GM18505 (cell line): ENCODE measurements around the gene GIPR.
A peak's percentile ranks its signal among the peaks of the same experiment; 100 is the strongest.

Experiments used
- ATAC-seq: cut with Tn5 transposase; IDR thresholded peaks from one replicate; pipeline ENCODE4 v1.9.1; 2021; ENCODE audit not compliant: unreplicated experiment
- POLR2A ChIP-seq: IDR thresholded peaks from 4 replicates; pipeline ENCODE4 v1.6.1; 2011; ENCODE audit warnings: borderline replicate concordance; ENCODE audit not compliant: insufficient read depth, insufficient read length; ENCODE audit errors: extremely low read depth

Gene GIPR

GRCh38 chr19:45641274-45642105, 26.5 kb upstream of the GIPR start:
- peak; percentile 36 for ATAC-seq
- TF ChIP-seq POLR2A = peak; percentile 63

- no peak for ATAC-seq
- no peak for TF ChIP-seq POLR2A
Observed at GRCh38 chr19:45643024-45643926, 24.7 kb upstream of the GIPR start.

GRCh38 chr19:45643927-45644771, 23.9 kb upstream of the GIPR start:
- no peak for ATAC-seq
- no peak for TF ChIP-seq POLR2A

GRCh38 chr19:45645068-45645630, 22.9 kb upstream of the GIPR start:
- no peak for ATAC-seq
- no peak for TF ChIP-seq POLR2A

GRCh38 chr19:45645631-45646344, 22.2 kb upstream of the GIPR start:
- TF ChIP-seq POLR2A = no peak

GRCh38 chr19:45646345-45646698, 21.7 kb upstream of the GIPR start:
- TF ChIP-seq POLR2A = no peak
- ATAC-seq = no peak

More at GRCh38 chr19:45645631-45646344, 22.2 kb upstream of the GIPR start:
- no peak for ATAC-seq

GRCh38 chr19:45650722-45651121, 17.3 kb upstream of the GIPR start:
- no peak for ATAC-seq
- TF ChIP-seq POLR2A = no peak

GRCh38 chr19:45653634-45654033, 14.4 kb upstream of the GIPR start:
- TF ChIP-seq POLR2A = no peak
- no peak for ATAC-seq

- TF ChIP-seq POLR2A = no peak
- no peak for ATAC-seq
Observed at GRCh38 chr19:45655073-45655472, 12.9 kb upstream of the GIPR start.

- no peak for ATAC-seq
- no peak for TF ChIP-seq POLR2A
Observed at GRCh38 chr19:45657520-45658167, 10.4 kb upstream of the GIPR start.

- ATAC-seq = no peak
- TF ChIP-seq POLR2A = no peak
Observed at GRCh38 chr19:45659096-45659729, 8.8 kb upstream of the GIPR start.
